ENCODE data around the gene ANXA4.

DNA sequence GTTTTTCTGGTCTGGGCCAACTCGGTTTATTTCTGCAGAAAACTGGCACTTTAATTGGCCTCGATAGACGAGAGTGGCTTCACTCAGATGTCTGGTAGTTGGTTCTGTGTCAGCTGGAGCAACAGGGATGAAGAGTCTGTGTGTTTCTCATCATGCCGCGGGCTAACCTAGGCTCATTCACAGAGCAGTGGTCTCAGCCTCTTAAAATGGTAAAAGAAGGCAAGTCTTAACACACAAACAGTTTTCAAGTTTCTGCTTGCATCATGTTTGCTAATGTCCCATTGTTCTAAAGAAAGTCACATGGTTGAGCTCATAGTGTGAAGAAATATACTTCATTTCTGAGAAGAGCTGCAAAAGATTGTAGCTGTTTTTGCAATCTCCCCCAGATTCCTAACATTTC, 37.5 kb upstream of the ANXA4 start:
- TF ChIP-seq EZH2 (IDR thresholded peaks at IDR 0.05; ENCODE audit: low read depth, unreplicated experiment) (no peak), EZH2phosphoT487 (IDR thresholded peaks at IDR 0.05; ENCODE audit: unreplicated experiment) (no peak), CREB1 (CRISPR knock-in tag; IDR thresholded peaks at IDR 0.05; ENCODE audit: low read depth) (no peak), JUNB (IDR thresholded peaks at IDR 0.05; ENCODE audit: unreplicated experiment) (no peak), POLR2AphosphoS5 (IDR thresholded peaks at IDR 0.05; ENCODE audit: low read depth) (no peak)
- TF ChIP-seq, protein P1, sequence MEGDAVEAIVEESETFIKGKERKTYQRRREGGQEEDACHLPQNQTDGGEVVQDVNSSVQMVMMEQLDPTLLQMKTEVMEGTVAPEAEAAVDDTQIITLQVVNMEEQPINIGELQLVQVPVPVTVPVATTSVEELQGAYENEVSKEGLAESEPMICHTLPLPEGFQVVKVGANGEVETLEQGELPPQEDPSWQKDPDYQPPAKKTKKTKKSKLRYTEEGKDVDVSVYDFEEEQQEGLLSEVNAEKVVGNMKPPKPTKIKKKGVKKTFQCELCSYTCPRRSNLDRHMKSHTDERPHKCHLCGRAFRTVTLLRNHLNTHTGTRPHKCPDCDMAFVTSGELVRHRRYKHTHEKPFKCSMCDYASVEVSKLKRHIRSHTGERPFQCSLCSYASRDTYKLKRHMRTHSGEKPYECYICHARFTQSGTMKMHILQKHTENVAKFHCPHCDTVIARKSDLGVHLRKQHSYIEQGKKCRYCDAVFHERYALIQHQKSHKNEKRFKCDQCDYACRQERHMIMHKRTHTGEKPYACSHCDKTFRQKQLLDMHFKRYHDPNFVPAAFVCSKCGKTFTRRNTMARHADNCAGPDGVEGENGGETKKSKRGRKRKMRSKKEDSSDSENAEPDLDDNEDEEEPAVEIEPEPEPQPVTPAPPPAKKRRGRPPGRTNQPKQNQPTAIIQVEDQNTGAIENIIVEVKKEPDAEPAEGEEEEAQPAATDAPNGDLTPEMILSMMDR (conservative IDR thresholded peaks at IDR 0.05; ENCODE audit: low read depth in 2 of 2), result no peak
- TF ChIP-seq, protein P2, sequence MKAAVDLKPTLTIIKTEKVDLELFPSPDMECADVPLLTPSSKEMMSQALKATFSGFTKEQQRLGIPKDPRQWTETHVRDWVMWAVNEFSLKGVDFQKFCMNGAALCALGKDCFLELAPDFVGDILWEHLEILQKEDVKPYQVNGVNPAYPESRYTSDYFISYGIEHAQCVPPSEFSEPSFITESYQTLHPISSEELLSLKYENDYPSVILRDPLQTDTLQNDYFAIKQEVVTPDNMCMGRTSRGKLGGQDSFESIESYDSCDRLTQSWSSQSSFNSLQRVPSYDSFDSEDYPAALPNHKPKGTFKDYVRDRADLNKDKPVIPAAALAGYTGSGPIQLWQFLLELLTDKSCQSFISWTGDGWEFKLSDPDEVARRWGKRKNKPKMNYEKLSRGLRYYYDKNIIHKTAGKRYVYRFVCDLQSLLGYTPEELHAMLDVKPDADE (IDR thresholded peaks at IDR 0.05), result no peak
